Measurements from ENCODE around the gene GADL1.

Gene GADL1

DNA sequence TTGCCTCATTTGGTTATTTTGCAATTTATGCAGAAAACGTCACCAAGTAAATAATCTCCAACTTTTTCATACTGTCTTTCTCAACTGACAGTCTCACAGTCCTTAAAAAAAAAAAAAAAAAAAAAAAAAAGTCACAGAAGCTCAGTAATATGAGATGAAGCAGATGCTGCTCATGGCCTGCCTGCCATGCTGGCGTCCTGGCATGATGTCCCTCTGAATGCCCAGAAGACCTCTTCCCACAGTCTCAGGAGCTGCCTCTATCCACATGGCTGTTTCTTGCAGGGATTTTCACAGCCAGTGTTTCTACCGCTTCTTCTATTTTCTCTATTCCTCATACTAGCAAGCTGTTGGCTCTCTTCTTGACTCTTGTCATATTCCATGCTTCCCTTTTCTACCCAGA, 200.3 kb downstream of the GADL1 start:
- DNase-seq (ENCODE audit: low read depth), result no peak

DNA sequence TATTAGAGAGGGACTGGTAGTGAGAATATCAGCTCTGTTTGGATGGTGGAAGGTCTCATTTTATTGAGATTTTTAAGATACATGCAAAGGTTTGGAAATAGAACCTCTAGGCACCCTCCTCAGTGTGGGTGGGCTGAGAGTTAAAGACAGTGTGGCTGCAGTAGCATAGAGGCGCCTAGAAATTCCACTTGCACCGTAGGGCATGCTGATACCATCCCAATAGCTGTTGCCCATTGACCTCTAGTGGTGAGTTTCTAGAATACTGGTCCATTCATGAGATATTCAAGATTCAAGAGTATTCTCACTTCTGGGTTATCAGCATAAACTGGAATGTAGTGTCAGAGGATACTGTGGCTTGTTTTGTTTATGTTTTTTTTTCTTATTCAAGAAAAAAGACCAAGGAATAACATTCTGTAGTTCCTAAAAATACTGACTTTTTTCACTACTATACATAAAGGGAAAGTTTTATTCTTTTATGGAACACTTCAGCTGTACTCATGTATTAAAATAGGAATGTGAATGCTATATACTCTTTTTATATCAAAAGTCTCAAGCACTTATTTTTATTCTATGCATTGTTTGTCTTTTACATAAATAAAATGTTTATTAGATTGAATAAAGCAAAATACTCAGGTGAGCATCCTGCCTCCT, 200.9 kb downstream of the GADL1 start:
- no peak for DNase-seq (ENCODE audit: low read depth)

GRCh38 chr3:30692498-30693130, 201.8 kb downstream of the GADL1 start:
- no peak for DNase-seq (ENCODE audit: low read depth)

- DNase-seq (ENCODE audit: low read depth), result no peak
Observed at GRCh38 chr3:30691944-30692343, 202.5 kb downstream of the GADL1 start.

DNA sequence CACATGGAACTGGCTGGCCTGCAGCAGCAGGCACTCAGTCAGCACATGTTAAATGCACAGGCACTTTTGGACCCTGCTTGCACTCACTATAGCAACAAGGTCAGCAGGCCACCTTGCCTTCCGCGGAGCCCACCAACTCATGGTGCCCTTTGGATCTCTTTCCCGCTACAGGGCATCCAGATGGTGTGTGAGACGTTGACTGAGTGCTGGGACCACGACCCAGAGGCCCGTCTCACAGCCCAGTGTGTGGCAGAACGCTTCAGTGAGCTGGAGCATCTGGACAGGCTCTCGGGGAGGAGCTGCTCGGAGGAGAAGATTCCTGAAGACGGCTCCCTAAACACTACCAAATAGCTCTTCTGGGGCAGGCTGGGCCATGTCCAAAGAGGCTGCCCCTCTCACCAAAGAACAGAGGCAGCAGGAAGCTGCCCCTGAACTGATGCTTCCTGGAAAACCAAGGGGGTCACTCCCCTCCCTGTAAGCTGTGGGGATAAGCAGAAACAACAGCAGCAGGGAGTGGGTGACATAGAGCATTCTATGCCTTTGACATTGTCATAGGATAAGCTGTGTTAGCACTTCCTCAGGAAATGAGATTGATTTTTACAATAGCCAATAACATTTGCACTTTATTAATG, 203.1 kb downstream of the GADL1 start:
- DNase-seq (ENCODE audit: low read depth), result no peak

- no peak for DNase-seq (ENCODE audit: low read depth)
Observed at GRCh38 chr3:30690199-30690598, 204.3 kb downstream of the GADL1 start.

- no peak for DNase-seq (ENCODE audit: low read depth)
Observed at GRCh38 chr3:30688776-30689641, 205.5 kb downstream of the GADL1 start.

DNA sequence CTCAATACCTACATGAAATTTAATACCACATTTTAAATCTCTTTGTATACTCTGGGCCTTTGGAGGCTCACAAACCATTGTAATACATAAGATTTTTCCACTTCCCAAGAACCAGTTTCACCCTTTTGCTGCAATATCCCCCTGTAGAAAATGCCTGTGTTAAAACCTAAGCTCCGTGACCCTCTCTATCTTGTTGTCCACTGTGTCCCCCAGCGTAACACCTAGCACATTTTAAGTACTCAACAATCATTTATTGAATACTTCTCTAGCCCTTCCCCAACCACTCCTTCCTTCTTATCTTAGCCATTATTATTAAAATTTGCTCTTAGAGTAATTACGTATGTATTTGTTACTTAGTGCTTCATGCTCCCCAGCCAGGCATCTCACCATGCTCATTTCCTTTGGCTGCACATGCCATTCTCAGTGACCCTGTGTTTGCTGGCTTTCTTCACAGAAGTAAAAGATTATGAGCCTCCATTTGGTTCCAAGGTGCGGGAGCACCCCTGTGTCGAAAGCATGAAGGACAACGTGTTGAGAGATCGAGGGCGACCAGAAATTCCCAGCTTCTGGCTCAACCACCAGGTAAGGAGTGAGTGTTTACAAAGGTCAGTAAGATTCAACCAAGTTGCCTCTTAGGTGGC, 206.4 kb downstream of the GADL1 start:
- DNase-seq (ENCODE audit: low read depth), result no peak

DNA sequence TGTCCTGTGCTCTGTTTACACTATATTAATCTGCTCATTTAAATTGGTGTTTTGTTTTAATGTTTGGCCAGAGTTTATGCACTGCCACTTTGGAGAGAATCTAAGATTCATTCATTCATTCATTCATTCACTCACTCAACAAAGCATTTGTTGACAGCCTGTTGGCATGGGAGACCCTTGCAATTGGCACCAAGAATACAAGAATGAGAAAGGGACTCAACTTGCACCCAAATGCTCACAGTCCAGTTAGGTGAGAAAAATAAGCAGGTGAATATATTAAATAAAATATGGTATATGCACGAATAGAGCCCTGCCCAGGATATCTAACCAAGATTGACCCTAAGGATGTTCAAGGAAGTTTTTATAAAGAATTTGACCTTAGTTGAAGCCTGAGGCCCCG, 207.7 kb downstream of the GADL1 start:
- no peak for DNase-seq (ENCODE audit: low read depth)

GRCh38 chr3:30686176-30686575, 208.3 kb downstream of the GADL1 start:
- DNase-seq (ENCODE audit: low read depth), result no peak

DNA sequence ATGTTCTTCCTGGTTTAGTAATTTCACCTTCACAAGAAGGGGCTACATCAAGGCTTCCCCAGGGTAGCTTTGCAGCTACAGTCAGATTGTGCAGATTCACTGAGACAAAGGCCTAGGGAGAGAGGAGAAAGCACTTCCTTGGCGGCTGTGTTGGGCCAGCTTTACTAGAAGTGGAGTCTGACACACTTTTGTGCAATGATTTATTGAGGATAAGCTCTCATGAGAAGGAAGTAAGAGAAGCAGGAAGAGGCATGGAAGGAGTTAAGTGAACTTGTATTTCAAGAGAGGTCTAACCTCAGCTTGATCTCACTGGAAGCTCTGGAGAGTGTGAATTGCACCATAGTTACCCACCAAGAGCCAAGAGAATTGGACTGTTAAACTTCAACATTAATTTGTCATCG, 209.2 kb downstream of the GADL1 start:
- DNase-seq (ENCODE audit: low read depth), result no peak

DNA sequence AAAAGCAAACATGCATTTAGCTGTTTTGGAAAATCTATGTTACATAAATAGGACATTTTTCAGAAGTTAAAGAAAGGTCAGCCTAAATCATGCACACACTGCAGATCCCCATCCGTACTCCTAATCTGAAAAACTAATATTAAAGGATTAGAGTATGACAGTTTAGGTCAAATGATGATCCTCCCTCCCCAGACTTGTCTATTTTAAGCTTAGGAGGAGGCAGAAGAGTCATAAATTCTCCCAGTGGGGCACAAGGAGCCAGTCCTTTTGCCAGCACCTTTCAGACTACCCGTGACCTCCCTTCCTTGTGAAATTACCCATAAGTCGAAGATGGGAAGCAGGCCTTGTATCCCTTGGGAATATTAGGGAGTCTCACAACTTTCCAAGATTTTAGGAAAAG, 210.1 kb downstream of the GADL1 start:
- DNase-seq (ENCODE audit: low read depth), result no peak

- DNase-seq (ENCODE audit: low read depth), result no peak
Observed at GRCh38 chr3:30683769-30684168, 210.7 kb downstream of the GADL1 start.

GRCh38 chr3:30682434-30683155, 211.9 kb downstream of the GADL1 start:
- no peak for DNase-seq (ENCODE audit: low read depth)

DNA sequence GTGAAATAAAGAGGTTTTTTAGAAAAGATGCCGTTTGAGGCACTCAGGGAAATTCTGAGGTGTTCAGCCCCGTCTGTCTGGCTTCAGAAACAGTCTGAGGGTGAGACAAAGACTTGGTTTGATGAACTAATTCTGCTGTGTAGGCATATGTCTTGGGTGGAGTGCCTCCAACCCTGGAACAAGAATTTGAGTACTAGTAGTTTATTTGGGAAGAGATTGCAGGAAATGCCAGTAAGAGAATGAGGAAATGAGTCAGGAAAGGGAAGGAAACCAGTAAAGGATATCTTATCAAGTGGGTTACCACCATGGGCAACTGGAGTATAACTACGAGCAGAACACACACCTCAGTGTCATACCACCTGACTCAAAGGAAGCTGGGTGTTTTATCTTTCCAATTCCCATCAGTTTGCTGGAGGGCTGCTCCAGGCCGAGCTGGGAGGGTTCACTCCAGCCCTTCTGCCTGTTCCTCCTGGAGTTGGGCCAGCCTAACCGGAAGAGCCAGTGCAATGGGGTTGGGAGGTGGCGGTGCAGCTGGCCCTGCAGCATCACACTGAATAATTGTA, 212.7 kb downstream of the GADL1 start:
- DNase-seq (ENCODE audit: low read depth), result no peak

DNA sequence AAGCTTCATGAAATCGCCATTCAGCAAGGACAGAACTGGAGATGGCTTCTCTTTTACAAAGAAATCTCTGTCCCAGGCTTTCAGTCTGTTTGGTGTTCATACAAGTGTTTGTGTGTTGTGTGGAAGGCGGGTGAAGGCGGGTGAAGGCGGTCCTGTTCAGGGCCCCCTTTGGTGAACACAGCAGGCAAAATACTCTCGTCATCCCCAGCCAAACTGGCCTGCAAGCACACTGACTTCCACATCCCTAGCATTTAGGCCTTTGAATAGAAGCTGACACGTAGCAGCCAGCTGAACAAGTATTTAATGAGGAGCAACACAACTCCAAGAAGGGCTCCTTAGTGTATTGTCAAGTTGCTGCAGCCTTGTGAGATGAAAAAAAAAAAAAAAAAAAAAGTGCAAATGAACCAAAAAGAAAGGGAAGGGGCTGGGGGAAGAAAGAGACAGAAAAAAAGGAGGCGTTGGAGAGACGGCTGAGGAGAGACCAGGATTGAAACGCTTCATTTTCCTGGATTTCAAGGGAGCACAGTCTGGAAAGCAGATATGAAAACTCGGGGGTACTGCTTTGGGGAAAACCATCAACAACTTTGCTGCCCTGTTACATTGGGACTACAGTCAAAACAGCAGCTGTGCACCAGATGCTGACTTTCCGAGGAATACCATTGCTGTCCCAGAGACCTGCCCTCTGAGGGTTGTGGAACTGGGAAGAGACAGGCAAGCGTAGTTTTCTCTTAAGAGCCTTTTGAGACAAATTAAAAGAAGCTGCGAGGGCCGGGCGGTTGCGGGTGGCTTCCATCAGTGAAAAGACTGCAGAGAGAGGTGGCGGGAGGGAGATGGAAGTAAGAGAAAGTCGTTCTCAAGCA, 213.4 kb downstream of the GADL1 start:
- no peak for DNase-seq (ENCODE audit: low read depth)

DNA sequence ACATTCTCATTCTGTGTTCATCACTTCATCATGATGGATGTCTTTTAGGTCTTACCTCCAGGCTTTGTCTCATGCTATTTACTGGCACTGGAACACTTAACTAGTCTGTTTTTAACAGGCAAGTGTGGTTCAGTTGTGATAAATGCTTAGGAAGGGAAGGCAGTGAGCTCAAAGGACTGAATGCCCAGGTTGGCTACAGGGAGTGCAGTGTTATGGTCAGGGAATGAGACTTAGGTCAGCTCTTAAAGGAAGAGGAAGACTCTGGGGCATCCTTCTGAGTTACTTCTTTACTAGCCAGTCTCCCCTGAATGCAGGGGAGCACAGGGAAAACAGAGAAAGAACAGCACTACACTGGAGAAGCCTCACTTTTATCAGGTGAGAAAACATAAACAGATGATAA, 215.4 kb downstream of the GADL1 start:
- no peak for DNase-seq (ENCODE audit: low read depth)

- DNase-seq (ENCODE audit: low read depth), result no peak
Observed at GRCh38 chr3:30677347-30677685, 217.1 kb downstream of the GADL1 start.

GRCh38 chr3:30676424-30677346, 217.8 kb downstream of the GADL1 start:
- no peak for DNase-seq (ENCODE audit: low read depth)
